PFSK-1 (cell line): ENCODE measurements around the gene CCDC171.

ENCODE experiments used
- FOXP2 ChIP-seq: optimal IDR thresholded peaks from 2 replicates; pipeline ENCODE3; 2011; ENCODE audit warnings: borderline replicate concordance, control low read depth, inconsistent platforms; ENCODE audit not compliant: insufficient read depth; ENCODE audit errors: extremely low read length, extremely low read depth
- POLR2AphosphoS5 ChIP-seq: IDR thresholded peaks from 2 replicates; pipeline ENCODE4 v1.6.1; 2012; ENCODE audit warnings: low read depth, mild to moderate bottlenecking, control low read depth, low read length, moderate library complexity
- SIN3A ChIP-seq: IDR thresholded peaks from 2 replicates; pipeline ENCODE4 v1.6.1; 2012; ENCODE audit warnings: mild to moderate bottlenecking, low read length, moderate library complexity, borderline replicate concordance; ENCODE audit not compliant: insufficient read depth
- TAF1 ChIP-seq: IDR thresholded peaks from 2 replicates; pipeline ENCODE4 v1.6.1; 2012; ENCODE audit warnings: low read length, control low read depth, borderline replicate concordance; ENCODE audit not compliant: insufficient read depth
- TF ChIP-seq, protein P1 (sequence below), 2 experiments: IDR thresholded peaks; 2 replicates each; pipeline versions ENCODE4 v1.6.1 to v1.8.0; 2011 to 2012; ENCODE audit warnings: low read depth in 2 of 2, low read length in 2 of 2, control low read depth in 1 of 2, inconsistent platforms in 1 of 2, mild to moderate bottlenecking in 1 of 2, moderate library complexity in 1 of 2; ENCODE audit not compliant: insufficient read depth in 1 of 2

Gene CCDC171

DNA sequence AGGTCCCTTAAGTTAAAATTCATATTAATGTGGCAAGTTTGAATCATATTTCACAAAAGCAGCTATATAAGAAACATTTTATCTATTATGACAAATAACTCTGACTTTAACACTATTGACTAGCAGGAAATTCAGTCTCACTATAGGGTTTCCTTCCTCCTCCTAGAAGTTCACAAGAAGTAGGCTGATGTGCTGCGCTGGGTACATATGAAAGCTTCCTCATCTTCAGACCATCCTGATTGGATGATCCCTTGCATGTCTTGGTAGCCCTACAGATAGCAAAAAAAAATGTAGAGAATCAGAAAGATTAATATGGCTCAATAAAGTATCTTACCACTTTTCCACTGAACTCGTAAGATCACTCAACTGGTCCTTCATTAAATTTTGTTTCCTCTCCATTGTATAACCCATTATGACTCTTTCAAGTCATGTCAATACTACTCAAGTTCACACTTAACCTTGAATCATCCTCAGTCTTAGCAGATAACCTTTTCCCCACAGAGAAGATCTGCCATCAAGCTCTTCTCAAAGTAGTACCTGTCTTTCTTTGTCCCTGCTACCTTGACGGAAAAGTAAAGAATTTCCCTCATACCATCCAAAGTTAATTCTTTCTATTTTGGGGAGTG is 30.6 kb upstream of the CCDC171 start:
- TF ChIP-seq TAF1 (no peak), SIN3A (no peak), POLR2AphosphoS5 (no peak), FOXP2 (no peak)
- TF ChIP-seq, protein P1, sequence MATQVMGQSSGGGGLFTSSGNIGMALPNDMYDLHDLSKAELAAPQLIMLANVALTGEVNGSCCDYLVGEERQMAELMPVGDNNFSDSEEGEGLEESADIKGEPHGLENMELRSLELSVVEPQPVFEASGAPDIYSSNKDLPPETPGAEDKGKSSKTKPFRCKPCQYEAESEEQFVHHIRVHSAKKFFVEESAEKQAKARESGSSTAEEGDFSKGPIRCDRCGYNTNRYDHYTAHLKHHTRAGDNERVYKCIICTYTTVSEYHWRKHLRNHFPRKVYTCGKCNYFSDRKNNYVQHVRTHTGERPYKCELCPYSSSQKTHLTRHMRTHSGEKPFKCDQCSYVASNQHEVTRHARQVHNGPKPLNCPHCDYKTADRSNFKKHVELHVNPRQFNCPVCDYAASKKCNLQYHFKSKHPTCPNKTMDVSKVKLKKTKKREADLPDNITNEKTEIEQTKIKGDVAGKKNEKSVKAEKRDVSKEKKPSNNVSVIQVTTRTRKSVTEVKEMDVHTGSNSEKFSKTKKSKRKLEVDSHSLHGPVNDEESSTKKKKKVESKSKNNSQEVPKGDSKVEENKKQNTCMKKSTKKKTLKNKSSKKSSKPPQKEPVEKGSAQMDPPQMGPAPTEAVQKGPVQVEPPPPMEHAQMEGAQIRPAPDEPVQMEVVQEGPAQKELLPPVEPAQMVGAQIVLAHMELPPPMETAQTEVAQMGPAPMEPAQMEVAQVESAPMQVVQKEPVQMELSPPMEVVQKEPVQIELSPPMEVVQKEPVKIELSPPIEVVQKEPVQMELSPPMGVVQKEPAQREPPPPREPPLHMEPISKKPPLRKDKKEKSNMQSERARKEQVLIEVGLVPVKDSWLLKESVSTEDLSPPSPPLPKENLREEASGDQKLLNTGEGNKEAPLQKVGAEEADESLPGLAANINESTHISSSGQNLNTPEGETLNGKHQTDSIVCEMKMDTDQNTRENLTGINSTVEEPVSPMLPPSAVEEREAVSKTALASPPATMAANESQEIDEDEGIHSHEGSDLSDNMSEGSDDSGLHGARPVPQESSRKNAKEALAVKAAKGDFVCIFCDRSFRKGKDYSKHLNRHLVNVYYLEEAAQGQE (IDR thresholded peaks at IDR 0.05; ENCODE audit: insufficient read depth in 1 of 2, low read depth in 2 of 2, low read length in 2 of 2), result no peak

DNA sequence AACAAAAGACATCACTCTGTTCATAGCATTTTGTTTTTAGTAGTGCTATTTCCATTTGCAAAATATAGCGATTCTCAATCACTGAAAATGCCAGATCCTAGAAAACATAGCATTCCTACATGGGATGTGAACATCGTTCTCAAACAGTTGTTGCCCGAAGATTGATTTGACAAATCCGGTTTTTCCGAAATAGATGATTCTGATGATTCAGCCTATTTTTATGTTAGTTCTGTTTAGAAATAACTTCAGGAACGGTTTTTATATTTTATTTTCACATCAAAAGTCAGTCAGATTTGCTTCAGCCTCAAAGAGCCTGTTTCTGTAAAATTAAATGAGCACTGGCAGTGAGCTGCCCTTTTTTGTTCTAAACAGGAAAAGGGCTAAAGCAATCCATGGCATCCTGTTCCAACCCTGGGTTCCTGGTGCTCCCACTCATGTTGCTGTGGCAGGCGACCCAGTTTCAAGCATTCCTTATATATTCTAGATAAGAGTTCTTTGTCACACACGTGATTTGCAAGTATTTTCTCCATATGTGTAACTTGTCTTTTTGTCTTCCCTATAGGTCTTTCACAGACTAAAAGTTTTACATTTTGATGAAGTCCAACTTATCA is 27.9 kb upstream of the CCDC171 start:
- TF ChIP-seq SIN3A (no peak), FOXP2 (no peak), POLR2AphosphoS5 (no peak), TAF1 (no peak)
- TF ChIP-seq, protein P1 (IDR thresholded peaks at IDR 0.05; ENCODE audit: insufficient read depth in 1 of 2, low read depth in 2 of 2, low read length in 2 of 2), result no peak

DNA sequence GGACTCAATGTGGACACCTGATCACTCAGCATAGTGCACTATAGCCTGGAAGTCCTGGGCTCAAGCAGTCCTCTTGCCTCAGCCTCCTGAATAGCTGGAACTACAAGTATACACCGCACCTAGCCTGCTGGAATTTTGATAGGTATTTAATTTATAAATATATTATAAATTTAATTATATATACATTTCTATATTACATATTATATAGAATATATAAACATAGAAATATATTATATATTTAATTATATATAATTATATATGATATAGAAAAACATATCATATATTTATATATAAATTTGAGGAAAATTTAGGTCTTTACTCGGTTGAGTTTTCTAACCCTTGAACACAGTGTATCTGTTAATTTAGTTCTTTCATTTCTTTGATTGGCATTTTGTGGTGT is 26.9 kb upstream of the CCDC171 start:
- no peak for TF ChIP-seq TAF1
- TF ChIP-seq, protein P1 (IDR thresholded peaks at IDR 0.05; ENCODE audit: insufficient read depth in 1 of 2, low read depth in 2 of 2, low read length in 2 of 2), result no peak
- TF ChIP-seq POLR2AphosphoS5, result no peak
- no peak for TF ChIP-seq SIN3A
- TF ChIP-seq FOXP2, result no peak

DNA sequence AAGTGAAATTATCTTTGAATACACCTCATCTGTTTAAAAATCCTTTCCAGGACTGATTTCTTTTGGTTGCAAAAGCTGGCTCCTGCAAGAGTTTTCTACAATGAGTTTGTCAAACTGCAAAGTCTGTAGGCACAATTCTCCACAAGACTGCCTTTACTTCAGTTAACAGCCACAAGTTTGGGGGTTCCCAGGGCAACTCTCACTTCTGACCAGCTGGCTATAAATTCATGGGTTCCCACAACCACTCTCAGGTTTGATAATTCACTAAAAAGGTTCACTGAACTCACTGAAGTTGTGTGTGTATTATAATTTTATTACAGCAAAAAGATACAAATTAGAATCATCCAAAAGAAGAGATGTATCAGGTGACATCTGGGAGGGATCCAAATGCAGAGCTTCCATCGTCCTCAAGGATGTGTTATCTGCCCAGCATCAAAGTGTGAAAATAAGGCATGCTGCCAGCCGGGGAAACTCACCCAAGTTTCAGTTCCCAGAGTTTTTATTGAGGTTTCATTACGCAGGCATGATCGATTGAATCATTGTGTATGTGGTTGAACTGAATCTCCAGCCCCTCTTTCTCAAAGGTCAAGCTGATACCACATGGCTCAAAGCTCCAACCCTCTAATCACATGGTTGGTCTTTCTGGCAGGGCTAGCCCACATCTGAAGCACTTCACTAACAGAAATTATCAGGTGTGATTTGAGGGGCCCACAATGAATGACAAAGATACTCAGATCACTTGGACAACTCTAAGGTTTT is 23.1 kb upstream of the CCDC171 start:
- TF ChIP-seq, protein P1 (IDR thresholded peaks at IDR 0.05; ENCODE audit: insufficient read depth in 1 of 2, low read depth in 2 of 2, low read length in 2 of 2), result no peak
- TF ChIP-seq SIN3A (no peak), TAF1 (no peak), FOXP2 (no peak), POLR2AphosphoS5 (no peak)
